NK-92 (cell line): Measurements from ENCODE around the gene MYL7.
"Not testable (repeated sequence)": the region's sequence is repeated elsewhere in the genome, so short reads cannot be mapped to it uniquely, and the experiment has no call there.

ENCODE experiments used
- DNase-seq: peaks from one replicate; lab custom pipeline; 2025; ENCODE audit not compliant: unreplicated experiment; lab: John Stamatoyannopoulos, UW

The MYL7 gene

GRCh38 chr7:44141221-44141850, at the start of gene MYL7:
TSS of gene MYL7 (minus strand) at chr7:44141332. CDS start at chr7:44141305, 27 bp downstream.
- DNase-seq: no peak

- no peak for DNase-seq
Measured at GRCh38 chr7:44189993-44190872, 49.1 kb upstream of the MYL7 start.

GRCh38 chr7:44189286-44189992, 48.3 kb upstream of the MYL7 start, which contains the start of gene GCK:
TSS of gene GCK (minus strand) at chr7:44189439. CDS start at chr7:44188953, 486 bp downstream.
- no peak for DNase-seq

- DNase-seq: no peak
Measured at GRCh38 chr7:44188480-44189225, 47.5 kb upstream of the MYL7 start.

GRCh38 chr7:44187636-44188416, 46.7 kb upstream of the MYL7 start:
- no peak for DNase-seq

- no peak for DNase-seq
Measured at GRCh38 chr7:44186736-44187135, 45.6 kb upstream of the MYL7 start.

- DNase-seq: no peak
Measured at GRCh38 chr7:44185729-44186128, 44.6 kb upstream of the MYL7 start.

GRCh38 chr7:44184873-44185446, 43.8 kb upstream of the MYL7 start:
- DNase-seq: no peak

- no peak for DNase-seq
Measured at GRCh38 chr7:44184206-44184872, 43.2 kb upstream of the MYL7 start.

GRCh38 chr7:44183386-44183785, 42.3 kb upstream of the MYL7 start:
- DNase-seq: no peak

GRCh38 chr7:44182827-44183226, 41.7 kb upstream of the MYL7 start:
- no peak for DNase-seq

- DNase-seq: no peak
Measured at GRCh38 chr7:44180631-44181030, 39.5 kb upstream of the MYL7 start.

- no peak for DNase-seq
Measured at GRCh38 chr7:44177570-44178131, 36.5 kb upstream of the MYL7 start.

- no peak for DNase-seq
Measured at GRCh38 chr7:44176486-44176885, 35.4 kb upstream of the MYL7 start.

GRCh38 chr7:44175730-44176129, 34.6 kb upstream of the MYL7 start:
- DNase-seq: no peak

- not testable (repeated sequence) for DNase-seq
Measured at GRCh38 chr7:44174694-44174948, 33.5 kb upstream of the MYL7 start.

- DNase-seq: no peak
Measured at GRCh38 chr7:44173911-44174693, 33.0 kb upstream of the MYL7 start.

GRCh38 chr7:44172803-44173424, 31.8 kb upstream of the MYL7 start:
- no peak for DNase-seq
